ENCODE results near the gene NBEA.
"Not testable (repeated sequence)": the region's sequence is repeated elsewhere in the genome, so short reads cannot be mapped to it uniquely, and the experiment has no call there.

NBEA gene

DNA sequence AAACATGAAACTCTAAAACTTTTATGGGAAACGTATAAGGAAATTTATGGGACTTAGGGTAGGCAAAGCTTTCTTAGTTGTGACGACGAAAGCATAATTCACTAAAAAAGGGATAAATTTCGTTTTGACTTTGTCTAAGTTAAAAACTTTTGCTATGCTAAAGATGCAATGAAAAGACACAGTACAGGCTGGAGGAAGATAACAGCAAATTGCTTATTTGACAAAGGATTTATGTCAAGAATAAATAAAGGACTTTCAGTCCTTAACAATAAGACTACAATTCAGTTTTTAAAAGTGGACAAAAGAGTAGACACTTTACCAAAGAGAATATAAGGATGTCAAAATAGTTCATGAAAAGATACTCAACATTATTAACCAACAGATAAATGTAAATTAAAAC is 150.2 kb downstream of the NBEA start:
- DNase-seq = no peak

DNA sequence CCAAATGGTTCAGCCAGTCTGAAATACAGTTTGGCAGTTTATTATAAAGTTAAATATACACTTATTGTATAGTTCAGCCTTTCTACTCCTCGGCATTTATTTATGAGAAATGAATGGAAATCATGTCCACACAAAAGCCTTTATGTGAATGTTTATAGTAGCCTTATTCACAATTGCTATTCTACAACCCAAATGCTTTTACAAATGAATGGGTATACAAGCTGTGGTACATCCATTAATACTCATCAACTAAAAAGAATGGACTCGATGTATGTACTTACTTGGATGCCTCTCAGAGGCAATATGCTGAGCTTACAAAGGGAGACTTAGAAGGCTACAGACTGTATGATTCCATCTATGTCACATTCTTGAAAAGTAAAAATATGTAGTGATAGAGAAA is 150.7 kb downstream of the NBEA start:
- no peak for DNase-seq

DNA sequence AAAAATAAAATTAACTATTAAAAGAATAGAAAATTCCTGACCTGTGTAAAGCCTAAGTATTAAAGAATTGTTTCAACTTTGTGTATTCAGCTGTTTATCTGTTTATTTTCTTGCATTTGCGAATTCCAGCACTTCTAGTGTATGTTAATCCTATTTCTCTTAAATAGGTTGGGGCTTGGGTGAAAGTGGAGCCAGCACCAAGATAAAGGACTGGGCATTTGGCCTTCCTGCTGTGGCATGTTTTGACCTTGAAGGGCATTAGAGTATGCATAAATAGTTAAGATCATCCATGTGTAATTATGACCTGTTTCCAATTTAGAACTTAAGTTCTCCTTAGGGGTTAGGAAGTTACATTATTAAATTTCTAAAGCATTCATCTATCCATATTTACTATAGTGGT is 151.3 kb downstream of the NBEA start:
- DNase-seq = no peak

DNA sequence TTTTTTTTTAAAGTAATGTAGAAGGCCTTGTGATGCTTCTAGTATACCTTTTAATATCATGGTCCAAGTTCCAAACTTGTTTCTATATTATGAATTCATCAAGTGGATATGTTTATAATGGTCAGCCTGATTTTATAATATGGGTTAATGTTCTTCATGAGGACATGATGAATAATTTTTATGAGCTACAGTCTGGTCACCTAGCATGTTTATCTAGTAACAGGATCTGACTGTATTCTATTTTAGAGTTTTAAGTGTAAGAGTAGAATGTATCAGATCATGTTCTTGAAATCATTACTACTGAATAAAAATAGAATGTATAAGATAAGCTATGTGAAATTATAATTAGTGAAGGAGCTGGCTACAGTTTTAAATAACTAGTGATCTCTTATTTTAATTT is 164.7 kb downstream of the NBEA start:
- not testable (repeated sequence) for DNase-seq

DNA sequence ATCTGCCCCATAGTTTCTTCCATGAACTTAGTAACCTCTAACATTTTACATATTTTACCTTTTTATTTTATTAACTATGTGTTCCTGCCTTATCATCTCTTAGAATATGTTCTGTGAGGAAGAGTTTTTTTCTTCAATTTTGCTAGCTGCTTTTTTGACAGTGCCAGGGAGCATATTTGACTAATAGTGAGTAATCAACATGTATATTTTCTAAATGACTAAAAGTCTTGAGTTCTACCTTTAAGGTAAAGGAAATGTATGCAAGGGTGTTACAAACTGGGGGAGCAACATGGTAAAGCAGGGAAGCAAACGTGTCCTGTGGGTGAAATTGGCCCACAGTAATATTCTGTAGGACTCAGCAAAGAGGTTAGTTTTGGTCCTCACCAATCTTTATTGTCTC is 165.5 kb downstream of the NBEA start:
- no peak for DNase-seq

DNA sequence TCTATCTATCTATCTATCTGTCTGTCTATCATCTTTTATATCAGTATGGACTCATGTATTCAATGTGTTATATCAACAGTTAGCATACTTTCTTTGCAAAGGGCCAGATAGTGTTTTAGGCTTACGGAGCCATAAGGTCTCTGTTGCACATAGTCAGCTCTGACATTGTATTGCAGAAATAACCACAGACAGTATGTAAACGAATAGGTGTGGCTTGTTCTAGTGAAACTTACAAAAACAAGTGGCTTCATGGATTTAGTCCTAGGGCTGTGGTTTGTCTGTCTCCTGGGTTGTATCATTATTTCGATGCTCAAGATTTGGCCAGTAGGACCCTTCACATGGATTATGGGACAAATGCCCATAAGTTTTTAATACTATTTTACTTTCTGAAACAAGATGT is 171.5 kb downstream of the NBEA start:
- not testable (repeated sequence) for DNase-seq

DNA sequence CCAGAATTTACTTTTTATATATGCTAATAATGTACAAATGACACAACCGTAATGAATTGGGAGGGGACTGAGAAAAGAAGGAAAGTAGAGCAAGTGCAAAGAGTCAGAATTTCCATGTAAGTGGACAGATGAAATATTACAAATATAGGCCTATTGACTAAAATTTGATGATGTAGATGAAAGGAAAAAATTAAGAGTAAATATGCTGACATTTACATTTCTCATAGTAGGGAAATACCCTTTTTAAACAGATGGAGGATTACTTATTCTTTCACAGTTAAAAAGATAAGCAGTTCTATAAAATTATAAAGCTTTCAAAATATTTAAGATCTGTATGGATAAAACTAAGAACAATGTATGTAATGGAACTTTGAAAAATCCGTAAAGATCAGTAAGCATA is 185.4 kb downstream of the NBEA start:
- DNase-seq = no peak

DNA sequence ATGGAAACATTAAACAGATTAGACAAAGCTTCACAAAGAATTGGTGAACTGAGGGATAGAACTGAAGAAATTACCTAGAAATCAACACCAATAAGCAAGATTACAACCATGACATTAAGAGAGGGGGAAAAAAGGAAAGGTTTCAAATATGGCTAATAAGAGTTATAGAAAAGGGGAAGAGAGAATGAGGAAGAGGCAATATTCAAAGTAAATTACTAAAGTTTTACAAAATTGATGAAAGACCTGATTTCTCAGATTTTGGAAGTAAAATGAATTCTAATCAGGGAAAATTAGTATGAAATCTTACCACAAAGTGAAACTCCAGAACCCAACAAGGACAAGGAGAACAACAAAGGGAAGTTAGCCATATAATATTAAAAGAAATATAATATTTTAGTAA is 187.4 kb downstream of the NBEA start:
- no peak for DNase-seq

DNA sequence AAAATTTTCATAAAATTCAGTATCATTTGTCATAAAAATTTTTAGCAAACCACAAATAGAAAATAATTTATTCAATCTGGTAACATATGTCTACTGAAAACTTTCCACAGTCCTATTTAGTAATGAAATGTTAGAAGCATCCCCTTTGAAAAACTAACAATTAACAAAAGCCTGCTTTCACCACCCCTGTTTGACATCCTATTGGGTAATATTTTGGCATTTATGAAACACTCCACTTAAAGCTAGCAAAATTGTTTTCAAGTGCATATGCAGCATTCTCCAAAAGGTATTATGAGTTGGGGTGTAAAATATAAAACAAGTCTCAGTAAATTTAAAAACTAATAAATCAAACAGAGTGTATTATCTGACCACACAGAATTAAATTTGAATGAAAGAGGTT is 189.4 kb downstream of the NBEA start:
- DNase-seq = no peak

DNA sequence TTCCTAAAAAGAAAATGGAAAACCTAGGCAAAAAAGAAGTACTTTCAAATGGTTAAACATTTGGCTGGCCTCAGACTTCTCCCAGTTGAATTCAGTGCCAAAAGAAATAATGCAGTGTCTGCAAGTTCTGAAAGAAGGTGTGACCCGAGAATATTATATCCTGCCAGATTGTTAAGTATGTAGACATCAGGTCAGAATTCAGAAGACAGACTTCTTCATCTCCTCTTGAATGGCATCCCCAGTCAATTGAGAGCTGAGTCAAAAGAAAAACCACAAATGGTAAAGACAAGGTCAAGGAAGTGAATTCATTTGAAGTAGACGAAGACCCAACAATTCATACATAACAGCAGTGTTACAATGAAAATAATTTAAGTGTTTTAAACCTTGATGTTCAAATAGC is 194.5 kb downstream of the NBEA start:
- no peak for DNase-seq

DNA sequence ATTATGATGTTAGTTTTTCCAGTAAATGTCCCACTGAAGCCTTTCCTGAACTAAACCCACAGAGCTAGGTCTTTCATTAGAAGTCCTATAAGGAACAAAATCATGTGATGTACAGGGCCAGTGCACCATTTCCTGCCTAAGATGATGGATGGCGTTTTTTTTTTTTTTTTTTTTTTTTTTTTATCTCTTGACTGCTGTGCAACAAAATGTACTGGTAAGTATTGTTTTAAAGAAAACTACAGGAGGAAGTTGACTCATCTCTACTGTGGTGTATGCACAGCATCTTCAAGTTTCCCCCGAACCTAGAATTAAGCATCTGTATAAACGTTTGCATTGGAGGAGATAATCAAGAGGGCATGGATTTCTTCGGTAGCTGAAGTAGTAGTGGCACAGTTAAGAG is 197.5 kb downstream of the NBEA start:
- DNase-seq = no peak

DNA sequence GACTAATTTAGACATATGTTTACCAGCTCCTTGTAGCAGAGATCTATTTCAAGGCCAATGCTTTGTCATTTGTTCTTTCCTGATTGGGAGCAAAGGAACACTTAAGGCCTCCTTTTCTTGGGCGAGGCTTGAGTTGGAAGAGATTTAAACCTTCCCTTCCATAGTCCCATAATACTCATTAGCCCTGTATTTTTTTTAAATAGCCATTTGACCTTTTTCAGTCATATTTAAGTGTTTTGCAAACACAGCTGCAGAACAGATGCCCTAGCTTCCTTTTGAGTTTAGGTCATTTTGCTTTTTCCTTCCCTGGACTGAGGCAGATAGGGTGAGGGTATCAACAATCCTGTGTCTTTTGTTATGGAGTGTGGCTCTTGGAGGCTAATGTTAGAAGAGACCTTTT is 198.3 kb downstream of the NBEA start:
- DNase-seq = no peak

DNA sequence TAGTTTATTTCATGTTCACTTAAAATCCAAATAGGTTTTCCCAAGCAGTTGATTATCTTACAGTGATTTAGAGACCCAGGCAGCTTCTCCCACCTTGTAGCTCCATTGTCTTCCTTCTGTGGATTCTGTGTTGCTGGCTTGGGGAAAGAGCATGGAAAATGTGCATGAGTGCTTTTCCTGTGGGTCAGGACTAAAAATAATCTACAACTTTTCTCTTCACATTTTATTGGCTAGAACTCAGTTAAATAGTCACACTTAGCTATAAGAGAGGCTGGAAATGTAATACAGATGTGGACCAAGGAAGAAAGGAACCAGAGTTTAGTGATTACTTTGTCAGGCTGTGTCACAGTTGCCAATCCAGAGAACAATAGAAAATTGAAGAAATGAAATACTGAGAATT is 198.8 kb downstream of the NBEA start:
- DNase-seq = no peak

DNA sequence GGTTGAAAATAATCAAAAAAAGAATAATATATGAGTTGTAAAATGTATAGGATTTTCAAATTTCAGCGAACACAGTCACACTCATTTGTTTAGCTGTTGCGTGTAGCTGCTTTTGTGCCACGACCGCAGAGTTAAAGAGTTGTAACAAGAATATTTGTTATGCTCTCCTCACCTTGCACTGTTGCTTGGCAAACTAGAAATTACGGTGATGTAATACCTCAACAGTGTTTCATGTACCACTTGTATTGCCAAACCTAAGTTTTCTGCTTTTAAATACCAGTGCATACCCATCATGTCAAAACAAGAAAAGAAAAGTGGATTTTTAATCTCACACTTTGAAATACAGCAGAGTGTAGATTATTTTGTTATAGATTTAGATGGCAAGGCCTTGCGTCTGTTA is 201.1 kb downstream of the NBEA start:
- no peak for DNase-seq

DNA sequence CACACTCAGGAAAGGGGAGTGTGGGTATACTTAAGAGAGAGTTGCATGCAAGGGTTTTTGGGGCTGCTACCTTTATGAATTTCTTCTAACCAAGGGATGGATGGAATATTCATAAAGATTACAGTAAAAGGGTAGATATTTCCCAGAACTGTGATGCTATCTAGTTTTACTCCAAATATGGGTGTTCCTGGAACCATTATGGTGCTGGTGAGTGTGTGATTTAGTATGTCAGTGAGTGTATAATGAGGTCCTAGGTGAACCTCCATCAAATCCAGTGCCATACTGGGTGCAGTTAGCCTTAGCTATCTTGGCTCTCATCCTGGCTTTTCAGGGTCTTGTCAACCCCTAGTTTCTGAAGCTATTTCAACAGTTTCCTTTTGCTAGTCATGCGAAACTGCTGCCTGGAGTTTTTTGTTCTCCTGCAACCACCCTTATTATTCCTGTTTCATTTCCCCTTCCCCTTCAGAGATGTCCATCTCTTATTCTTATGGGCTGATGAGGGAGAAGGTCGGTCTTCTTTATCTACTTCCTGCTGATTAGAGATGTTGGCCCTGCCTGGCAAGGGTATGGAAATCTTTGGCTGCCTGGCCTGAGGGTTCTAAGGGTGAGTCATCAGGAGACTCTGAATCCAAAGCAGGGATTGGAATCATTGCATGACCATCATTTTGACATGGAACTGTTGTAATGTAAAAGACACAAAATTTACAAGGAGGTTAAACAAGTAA is 202.3 kb downstream of the NBEA start:
- no peak for DNase-seq

DNA sequence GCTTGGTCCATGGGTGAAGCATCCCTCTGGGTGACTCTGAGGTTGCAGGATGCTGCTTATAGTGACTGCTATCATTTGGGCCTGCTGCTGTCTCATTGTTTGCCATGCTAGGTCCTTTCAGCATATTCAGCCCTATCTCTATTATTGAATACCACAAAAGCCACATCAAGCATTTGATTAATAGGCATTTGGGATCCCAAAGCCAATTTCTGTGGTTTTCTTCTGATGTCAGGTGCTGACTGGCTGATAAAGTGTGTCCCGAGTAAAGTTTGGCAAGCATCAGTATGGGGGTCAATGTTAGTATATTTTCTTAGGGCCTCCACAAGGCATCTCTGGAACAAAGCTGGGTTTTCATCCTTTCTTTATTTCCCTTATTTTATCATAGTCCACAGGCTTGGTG is 204.6 kb downstream of the NBEA start:
- DNase-seq = no peak

DNA sequence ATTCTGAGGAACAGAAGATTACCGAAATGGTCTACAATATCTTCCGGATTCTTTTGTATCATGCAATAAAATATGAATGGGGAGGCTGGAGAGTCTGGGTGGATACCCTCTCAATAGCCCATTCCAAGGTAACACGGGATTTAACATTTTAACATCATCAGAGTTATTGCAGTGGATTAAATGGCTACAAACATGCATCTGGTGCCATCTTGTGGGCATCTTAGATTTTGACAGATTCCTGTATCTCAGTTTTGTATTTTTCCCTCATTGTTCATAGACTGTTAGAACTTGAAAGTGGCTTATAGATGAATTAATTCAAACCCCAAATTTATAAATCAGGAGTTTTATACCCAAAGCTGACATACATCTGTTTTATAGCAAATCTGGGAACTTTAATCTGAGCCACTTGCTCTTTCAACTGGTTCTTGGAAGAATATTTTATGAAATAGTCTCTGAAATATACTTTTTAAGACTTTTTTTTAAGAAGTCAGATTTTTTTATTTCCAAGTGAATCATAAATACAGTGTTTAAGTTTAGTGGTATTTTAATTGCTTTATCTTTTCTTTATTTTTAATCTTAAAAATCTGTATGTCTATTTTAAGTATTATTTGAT is 215.2 kb downstream of the NBEA start:
- DNase-seq = peak; percentile 29

DNA sequence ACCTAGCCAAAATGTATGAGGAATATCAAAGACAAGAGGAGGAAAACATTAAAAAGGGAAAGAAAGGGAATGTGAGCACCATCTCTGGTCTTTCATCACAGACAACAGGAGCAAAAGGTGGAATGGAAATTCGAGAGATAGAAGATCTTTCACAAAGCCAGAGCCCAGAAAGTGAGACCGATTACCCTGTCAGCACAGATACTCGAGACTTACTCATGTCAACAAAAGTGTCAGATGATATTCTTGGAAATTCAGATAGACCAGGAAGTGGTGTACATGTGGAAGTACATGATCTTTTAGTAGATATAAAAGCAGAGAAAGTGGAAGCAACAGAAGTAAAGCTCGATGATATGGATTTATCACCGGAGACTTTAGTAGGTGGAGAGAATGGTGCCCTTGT is 217.0 kb downstream of the NBEA start:
- no peak for DNase-seq

DNA sequence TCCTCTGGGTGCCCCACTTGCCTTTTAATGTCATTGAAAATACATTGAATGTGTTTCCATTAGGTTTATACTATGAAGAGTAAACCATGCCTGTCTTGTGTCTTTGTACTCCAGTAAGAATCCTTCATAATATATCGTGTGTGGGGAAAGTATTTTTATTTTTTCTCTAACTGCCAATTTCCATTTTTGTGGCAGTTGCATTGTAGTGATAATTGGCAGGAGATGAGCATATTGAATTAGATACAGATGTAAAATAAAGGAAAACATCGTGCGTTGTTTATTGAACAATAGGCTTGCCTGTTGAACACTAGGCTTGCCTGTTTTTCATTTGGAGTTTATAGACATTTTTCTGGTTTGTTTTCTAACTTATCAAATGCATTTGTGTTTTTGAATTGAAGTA is 218.8 kb downstream of the NBEA start:
- DNase-seq = no peak

DNA sequence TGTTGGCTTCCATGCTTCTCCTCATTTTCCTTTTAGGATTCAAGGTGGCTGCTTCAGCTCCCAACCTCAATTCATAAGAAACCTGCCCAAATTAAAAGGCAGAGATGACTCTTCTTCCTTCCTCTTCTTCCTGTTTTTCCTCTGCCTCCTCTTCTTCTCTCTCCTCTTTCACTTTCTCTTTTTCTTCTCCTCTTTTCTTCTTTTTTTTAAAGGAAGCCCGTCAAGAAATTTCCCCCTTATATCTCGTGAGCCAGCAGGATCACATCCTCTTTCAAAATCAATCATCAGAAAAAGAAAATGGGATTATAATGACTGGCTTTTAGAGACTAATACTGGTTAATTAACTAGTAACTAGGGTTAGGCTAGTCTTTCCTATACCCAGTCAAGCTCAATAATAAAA is 220.3 kb downstream of the NBEA start:
- no peak for DNase-seq

DNA sequence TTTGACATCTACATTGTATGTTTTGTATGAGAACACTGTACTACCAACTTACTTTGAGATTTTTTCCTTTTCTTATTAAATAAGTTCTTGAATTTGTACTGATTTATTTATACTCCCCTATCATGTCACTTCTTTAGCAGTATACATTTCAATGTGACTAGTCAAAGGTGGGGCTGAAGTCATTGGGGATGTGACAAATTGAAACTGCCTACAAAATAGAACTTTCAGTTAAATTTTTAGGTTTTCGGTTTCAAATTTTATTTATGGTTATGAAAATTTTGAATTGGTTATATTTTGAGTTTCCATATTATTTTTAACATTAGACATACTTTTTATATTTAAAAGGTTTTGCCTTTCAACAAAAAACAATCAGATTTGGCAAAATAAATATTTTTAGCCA is 221.6 kb downstream of the NBEA start:
- DNase-seq = no peak

DNA sequence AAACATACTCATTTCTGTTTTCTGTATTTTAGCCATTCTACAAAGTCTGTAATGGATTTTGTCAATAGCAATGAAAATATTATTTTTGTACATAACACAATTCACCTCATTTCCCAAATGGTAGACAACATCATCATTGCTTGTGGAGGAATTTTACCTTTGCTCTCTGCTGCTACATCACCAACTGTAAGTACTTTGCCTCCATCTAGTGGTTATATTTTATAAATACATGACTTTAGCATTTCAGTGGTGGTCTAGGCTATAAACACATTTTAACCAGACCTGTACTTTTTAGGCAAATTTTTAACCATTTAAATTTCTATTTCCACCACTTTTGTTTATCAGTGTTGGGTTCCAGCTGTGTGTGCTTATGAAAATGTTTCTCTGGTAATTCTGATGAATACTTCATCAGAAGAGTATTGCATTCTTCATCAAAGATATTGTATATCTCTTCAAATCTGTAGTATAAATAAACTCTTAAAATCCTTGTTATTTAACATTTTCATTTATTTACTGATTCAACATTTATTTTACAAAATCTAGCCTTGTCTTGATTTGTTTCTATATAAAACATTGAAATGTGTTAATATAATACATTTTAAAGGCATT is 222.4 kb downstream of the NBEA start:
- DNase-seq = peak; percentile 45

DNA sequence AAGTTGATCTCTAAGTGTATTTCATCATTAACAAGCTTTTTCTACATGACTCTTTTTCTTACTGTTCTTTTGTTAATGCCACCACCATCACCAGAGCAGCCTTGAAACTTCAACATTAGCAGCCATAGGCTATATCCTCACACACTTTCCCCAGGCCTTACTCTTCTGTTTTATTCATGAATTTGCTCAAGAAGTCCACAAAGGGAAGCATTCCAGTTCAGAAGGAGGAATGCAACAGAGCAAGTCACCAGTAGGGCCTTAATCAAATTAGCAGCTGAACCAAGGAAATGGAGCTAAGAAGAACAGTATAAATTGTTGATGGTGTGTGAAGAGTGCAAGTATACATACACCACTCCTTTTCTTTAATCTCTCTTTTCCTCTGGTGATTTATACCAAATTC is 223.1 kb downstream of the NBEA start:
- no peak for DNase-seq

DNA sequence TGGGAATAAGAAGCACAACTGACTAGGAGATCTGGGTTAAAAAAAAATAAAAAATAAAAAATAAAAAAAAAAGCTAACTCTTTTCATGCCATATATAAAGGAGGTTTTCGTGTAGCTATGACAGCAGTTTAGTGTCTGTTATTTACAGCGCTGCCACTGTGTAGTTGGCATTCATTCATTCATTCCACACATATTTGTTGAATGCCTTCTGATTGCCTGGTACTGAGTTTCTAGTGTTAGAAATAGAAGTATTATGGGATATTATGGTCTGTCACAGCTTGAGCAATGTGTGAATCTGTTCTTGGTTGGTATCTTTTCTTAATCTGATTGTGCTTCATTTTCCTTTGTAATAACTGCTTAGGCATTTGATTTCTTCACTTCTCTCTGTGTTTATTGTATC is 237.4 kb downstream of the NBEA start:
- DNase-seq = no peak

All from NCI-H1105 (cell line).